Measurements from ENCODE around the gene HIKESHI.

The HIKESHI gene

DNA sequence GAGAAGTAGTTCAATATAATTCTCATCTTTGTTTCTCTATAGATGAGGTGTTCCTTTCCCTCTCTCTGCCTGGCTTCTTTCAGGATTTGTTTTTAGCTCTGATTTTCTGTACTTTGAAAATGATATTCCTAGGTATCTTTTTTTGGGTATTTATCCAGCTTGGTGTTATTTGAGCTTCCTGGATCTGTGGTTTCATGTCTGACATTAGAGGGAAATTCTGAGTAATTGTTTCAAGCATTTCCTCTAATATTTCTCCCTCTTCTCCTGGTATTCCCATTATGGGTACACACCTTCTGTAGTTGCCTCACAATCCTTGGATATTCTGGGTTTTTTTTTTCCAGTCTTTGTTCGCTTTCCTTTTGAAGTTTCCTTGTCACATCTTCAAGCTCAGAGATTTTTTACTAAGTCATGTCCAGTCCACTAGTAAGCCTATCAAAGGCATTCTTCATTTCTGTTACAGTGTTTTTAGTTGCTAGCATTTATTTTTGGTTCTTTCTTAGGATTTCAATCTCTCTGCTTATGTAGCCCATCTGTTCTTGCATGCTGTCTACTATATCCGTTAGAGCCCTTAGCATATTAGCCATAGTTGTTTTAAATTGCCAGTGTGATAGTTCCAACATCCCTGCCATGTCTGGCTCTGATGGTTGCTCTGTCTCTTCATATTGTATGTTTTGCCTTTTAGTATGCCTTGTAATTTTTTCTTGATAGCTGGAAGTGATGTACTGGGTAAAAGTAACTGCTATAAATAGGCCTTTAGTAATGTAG, 78.4 kb downstream of the HIKESHI start:
- TF ChIP-seq, protein P1, sequence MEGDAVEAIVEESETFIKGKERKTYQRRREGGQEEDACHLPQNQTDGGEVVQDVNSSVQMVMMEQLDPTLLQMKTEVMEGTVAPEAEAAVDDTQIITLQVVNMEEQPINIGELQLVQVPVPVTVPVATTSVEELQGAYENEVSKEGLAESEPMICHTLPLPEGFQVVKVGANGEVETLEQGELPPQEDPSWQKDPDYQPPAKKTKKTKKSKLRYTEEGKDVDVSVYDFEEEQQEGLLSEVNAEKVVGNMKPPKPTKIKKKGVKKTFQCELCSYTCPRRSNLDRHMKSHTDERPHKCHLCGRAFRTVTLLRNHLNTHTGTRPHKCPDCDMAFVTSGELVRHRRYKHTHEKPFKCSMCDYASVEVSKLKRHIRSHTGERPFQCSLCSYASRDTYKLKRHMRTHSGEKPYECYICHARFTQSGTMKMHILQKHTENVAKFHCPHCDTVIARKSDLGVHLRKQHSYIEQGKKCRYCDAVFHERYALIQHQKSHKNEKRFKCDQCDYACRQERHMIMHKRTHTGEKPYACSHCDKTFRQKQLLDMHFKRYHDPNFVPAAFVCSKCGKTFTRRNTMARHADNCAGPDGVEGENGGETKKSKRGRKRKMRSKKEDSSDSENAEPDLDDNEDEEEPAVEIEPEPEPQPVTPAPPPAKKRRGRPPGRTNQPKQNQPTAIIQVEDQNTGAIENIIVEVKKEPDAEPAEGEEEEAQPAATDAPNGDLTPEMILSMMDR (IDR thresholded peaks at IDR 0.05; ENCODE audit: low read depth, low read length), result no peak
- DNase-seq (ENCODE audit: low read depth in 2 of 2), result no peak
- H3K4me3 ChIP-seq (replicated peaks in 1 of 2; ENCODE audit: low read depth in 2 of 2, low read length in 2 of 2), result no peak overlapping the region

DNA sequence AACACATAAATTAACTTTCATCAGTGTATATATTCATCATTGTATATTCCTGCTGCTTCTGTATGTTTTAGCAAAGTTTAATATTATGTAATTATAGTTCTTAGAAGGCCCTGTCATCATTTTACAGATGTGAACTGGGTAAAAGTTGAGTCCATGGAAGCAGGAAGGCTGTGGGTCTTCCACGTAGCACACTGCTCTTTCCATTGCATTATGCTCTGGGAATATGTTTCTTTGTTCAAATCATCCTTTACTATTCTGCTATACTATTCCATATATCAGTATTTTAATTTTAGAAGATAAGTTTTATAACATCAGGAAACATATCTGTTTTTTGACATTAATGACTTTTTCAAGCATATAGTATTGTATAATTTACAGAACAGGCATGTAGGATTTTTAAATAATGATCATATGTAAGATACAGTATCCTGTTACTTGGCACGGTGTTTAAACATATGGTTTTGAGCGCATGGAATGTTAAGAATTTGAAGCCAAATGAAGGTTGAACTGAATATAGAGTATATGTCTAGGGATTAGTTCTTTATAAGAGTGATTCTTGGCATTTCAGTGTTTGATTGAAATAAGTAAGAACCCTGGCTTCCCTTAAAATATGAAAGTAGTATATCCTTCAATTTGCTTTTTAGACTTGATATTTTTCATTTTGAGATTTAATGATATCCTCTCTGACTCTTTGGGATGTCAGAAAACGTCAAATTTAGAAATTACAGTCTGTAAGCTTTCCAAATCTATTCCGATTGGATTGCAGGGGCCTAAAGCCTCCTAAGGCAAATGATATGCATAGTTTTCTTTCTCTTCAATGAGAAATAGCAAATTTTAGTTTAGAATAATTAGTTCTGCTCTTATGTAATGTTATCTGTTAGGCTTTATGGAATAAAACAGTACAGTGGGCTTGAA, 81.3 kb downstream of the HIKESHI start:
- DNase-seq (ENCODE audit: low read depth in 2 of 2), result no peak
- no peak overlapping the region for H3K4me3 ChIP-seq (replicated peaks in 1 of 2; ENCODE audit: low read depth in 2 of 2, low read length in 2 of 2)
- TF ChIP-seq, protein P1 (IDR thresholded peaks at IDR 0.05; ENCODE audit: low read depth, low read length), result no peak

DNA sequence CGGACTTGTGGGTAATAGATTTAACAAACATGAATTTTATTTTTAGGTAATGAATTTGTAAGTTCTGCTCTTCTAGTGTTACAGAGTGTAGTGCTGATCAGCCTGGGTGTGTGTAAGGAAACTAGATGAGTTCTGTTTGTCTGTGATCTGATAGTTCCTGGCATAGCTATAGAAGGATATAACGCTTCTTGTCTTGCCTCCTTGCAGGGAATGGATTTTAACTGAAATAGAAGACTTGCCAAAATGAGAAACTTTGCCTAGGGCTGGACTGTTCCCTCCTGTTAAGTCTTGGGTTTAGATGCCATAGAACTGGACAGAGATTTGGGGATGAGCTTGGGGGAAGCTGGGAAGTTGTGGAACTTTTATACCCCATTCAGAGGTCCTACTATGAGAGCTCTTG, 84.2 kb downstream of the HIKESHI start:
- H3K4me3 ChIP-seq (replicated peaks in 1 of 2; ENCODE audit: low read depth in 2 of 2, low read length in 2 of 2), result no peak overlapping the region
- no peak for DNase-seq (ENCODE audit: low read depth in 2 of 2)
- TF ChIP-seq, protein P1 (IDR thresholded peaks at IDR 0.05; ENCODE audit: low read depth, low read length), result no peak

DNA sequence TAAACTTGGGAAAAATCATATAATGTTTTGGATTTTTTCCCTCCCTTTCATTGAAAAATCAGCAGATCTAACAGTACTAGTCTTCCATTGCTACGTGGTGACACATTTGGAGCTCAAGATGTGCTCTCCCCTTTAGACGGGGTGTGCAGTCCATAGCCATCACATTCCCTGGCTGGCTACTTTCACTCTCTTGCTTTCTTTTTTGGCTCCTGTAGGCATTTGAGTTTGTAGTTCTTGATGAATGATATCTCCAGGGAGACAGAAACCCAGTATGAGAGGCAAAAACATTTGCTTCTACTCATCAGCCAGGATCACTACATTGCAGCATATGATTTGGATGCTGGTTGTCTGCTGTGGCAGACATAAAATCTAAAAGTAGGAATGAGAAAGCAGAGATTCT, 84.7 kb downstream of the HIKESHI start:
- TF ChIP-seq, protein P1 (IDR thresholded peaks at IDR 0.05; ENCODE audit: low read depth, low read length), result no peak
- peak in 1 of 2 donors; percentile 6 for DNase-seq (ENCODE audit: low read depth in 2 of 2)
- H3K4me3 ChIP-seq (replicated peaks in 1 of 2; ENCODE audit: low read depth in 2 of 2, low read length in 2 of 2), result no peak overlapping the region

DNA sequence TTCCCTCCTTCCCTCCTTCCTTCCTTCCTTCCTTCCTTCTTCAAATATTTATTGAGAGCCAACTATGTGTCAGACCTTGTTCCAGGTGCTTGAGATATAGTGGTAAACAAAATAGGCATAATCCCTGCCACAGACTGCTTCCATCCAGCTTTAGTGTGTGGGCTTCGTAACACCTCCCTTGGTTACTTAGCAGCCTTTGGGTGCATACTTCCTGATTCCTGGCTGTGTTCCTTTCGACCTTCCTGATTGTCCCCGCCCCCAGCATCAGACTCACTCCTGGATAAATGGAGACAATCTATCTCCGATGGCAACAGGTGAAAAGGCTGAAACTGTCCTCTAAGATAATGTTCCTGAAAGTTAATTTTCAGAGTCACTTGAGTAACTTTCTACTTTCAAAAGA, 86.2 kb downstream of the HIKESHI start:
- TF ChIP-seq, protein P1 (IDR thresholded peaks at IDR 0.05; ENCODE audit: low read depth, low read length), result no peak

DNA sequence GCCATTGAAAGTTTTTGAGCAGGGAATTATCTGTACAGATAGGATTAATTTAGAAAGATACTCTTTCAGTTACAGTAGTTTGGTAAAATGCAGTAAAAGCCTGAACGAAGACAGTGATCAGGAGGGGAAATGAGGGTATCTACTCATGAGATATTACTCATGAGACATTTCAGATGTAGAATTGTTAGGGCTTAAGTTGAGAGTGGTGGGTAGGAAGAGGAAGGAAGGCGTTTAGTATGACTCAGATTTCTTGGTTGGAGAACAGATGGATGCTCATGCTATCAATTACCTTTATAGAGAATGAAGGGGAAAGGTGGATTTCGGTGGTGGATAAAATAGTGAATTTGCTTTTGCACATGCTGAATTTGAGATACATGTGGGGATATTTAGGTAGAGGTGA, 88.4 kb downstream of the HIKESHI start:
- H3K4me3 ChIP-seq (replicated peaks in 1 of 2; ENCODE audit: low read depth in 2 of 2, low read length in 2 of 2), result no peak overlapping the region
- TF ChIP-seq, protein P1 (IDR thresholded peaks at IDR 0.05; ENCODE audit: low read depth, low read length), result no peak
- DNase-seq (ENCODE audit: low read depth in 2 of 2), result no peak

More for the DNA sequence above, 86.2 kb downstream of the HIKESHI start:
- no peak for DNase-seq (ENCODE audit: low read depth in 2 of 2)
- no peak overlapping the region for H3K4me3 ChIP-seq (replicated peaks in 1 of 2; ENCODE audit: low read depth in 2 of 2, low read length in 2 of 2)

Data from cardiac fibroblast (primary cell).